ENCODE data around the gene B4GALNT3.

B4GALNT3 gene

GRCh38 chr12:466762-467161 lies 7.0 kb downstream of the B4GALNT3 start:
- TF ChIP-seq REST (IDR thresholded peaks at IDR 0.05; ENCODE audit: insufficient read depth in 1 of 2, low read depth in 2 of 2, low read length in 2 of 2) (no peak), TAF1 (IDR thresholded peaks at IDR 0.05; ENCODE audit: borderline replicate concordance, insufficient read depth, low read length) (no peak), SIN3A (IDR thresholded peaks at IDR 0.05; ENCODE audit: borderline replicate concordance, insufficient read depth, low read length) (no peak), FOXP2 (optimal IDR thresholded peaks at IDR 0.05; ENCODE audit: borderline replicate concordance, extremely low read depth, extremely low read length, insufficient read depth) (no peak), POLR2AphosphoS5 (IDR thresholded peaks at IDR 0.05; ENCODE audit: low read depth, low read length) (no peak)

DNA sequence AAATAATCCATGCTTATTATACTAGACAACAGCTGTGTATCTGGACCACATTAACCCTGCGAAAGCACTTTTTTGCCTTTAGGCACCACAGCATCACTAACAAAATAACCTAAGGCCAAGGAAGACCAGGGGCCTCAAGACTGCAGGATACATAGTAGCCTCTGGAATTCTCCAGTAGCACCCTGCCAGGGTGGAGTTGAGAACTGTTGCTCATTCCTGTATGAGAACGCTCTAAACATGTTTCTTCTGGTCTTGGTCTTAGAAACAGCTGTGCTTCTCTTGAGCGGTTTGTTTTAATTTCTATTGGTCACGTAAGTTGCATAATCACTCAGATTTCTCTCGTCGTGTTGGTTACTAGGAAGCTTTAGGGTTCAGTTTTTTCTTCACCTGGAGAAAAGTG lies 7.9 kb downstream of the B4GALNT3 start:
- no peak for TF ChIP-seq TAF1 (IDR thresholded peaks at IDR 0.05; ENCODE audit: borderline replicate concordance, insufficient read depth, low read length)
- no peak for TF ChIP-seq POLR2AphosphoS5 (IDR thresholded peaks at IDR 0.05; ENCODE audit: low read depth, low read length)
- no peak for TF ChIP-seq SIN3A (IDR thresholded peaks at IDR 0.05; ENCODE audit: borderline replicate concordance, insufficient read depth, low read length)
- no peak for TF ChIP-seq REST (IDR thresholded peaks at IDR 0.05; ENCODE audit: insufficient read depth in 1 of 2, low read depth in 2 of 2, low read length in 2 of 2)
- TF ChIP-seq FOXP2 (optimal IDR thresholded peaks at IDR 0.05; ENCODE audit: borderline replicate concordance, extremely low read depth, extremely low read length, insufficient read depth) = no peak

DNA sequence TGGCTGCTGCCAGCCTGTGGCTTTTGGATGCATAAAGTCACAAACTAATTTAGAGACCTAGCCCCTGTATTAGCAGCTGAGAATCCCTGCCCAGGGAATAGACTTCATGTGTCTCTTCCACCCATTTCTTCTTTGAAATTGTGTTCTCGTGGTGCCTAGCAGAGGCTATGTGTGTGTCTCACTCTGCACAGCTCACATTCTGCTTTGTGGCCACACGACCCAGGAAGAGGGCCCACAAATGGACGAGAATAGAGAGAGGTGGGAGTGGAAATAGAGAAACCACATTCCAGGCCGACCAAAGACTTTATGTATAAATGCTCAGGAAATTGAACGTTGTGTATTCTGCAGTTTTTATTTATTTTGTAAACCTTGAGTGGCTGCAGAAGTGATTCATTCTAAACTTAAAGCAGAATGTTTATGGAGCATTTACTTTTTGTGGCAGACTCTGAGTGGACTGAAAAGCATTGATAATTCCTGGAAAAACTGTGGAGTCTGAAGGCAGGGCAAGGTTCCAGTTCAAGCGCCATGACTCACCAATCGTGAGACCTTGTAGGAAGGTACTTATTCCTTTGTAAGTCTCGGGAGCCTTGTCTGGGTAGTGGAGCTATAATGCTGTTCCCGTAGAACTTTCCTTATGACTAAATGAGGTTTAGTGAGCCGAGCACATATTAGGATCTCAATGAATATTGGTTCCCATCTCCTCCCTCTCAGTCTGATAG lies 9.1 kb downstream of the B4GALNT3 start:
- TF ChIP-seq FOXP2 (optimal IDR thresholded peaks at IDR 0.05; ENCODE audit: borderline replicate concordance, extremely low read depth, extremely low read length, insufficient read depth) (no peak), TAF1 (IDR thresholded peaks at IDR 0.05; ENCODE audit: borderline replicate concordance, insufficient read depth, low read length) (no peak), SIN3A (IDR thresholded peaks at IDR 0.05; ENCODE audit: borderline replicate concordance, insufficient read depth, low read length) (no peak), POLR2AphosphoS5 (IDR thresholded peaks at IDR 0.05; ENCODE audit: low read depth, low read length) (no peak), REST (IDR thresholded peaks at IDR 0.05; ENCODE audit: insufficient read depth in 1 of 2, low read depth in 2 of 2, low read length in 2 of 2) (no peak)

GRCh38 chr12:470133-470532 lies 10.4 kb downstream of the B4GALNT3 start:
- TF ChIP-seq FOXP2 (optimal IDR thresholded peaks at IDR 0.05; ENCODE audit: borderline replicate concordance, extremely low read depth, extremely low read length, insufficient read depth) (no peak), TAF1 (IDR thresholded peaks at IDR 0.05; ENCODE audit: borderline replicate concordance, insufficient read depth, low read length) (no peak), REST (IDR thresholded peaks at IDR 0.05; ENCODE audit: insufficient read depth in 1 of 2, low read depth in 2 of 2, low read length in 2 of 2) (no peak), POLR2AphosphoS5 (IDR thresholded peaks at IDR 0.05; ENCODE audit: low read depth, low read length) (no peak), SIN3A (IDR thresholded peaks at IDR 0.05; ENCODE audit: borderline replicate concordance, insufficient read depth, low read length) (no peak)

All from PFSK-1 (cell line).